ENCODE measurements around the gene TBCC.

GRCh38 chr6:42708096-42708495 is 37.8 kb downstream of the TBCC start:
- TF ChIP-seq CTCF (IDR thresholded peaks at IDR 0.05) (no peak), ZFX (IDR thresholded peaks at IDR 0.05; ENCODE audit: borderline replicate concordance) (no peak)

Measured in 22Rv1 (cell line).